Lower lobe of right lung (tissue), 2 donors: ENCODE data around the gene HBEGF. TPM values are rescaled to one million over a fixed set of nuclear protein-coding genes. Genes with fewer than 3 reads are reported as not detected.
A peak's percentile ranks its signal among the peaks of the same experiment; 100 is the strongest.
"Not testable (repeated sequence)": the region's sequence is repeated elsewhere in the genome, so short reads cannot be mapped to it uniquely, and the experiment has no call there.

Experiments used
- ATAC-seq, 2 donors: fragments of 200-7000 bp; cut with Tn5 transposase; one replicate each; pipeline ENCODE4 v1.9.1; 2020 to 2022; ENCODE audit warnings: mild to moderate bottlenecking in 2 of 2, moderate library complexity in 2 of 2
- DNase-seq: peaks from one replicate; pipeline ENCODE4 v3.0.0-alpha.2; 2020
- H3K27ac ChIP-seq: fragments of 200-600 bp; one replicate; pipeline ENCODE4 v1.8.0; 2022
- H3K27me3 ChIP-seq: fragments of 200-600 bp; one replicate; pipeline ENCODE4 v1.8.0; 2022; ENCODE audit warnings: low read depth
- H3K36me3 ChIP-seq: fragments of 200-600 bp; one replicate; pipeline ENCODE4 v1.8.0; 2022; ENCODE audit warnings: mild to moderate bottlenecking
- H3K4me1 ChIP-seq: fragments of 200-600 bp; one replicate; pipeline ENCODE4 v1.8.0; 2022
- H3K4me3 ChIP-seq: fragments of 200-600 bp; one replicate; pipeline ENCODE4 v1.8.0; 2022; ENCODE audit warnings: mild to moderate bottlenecking
- H3K9me3 ChIP-seq: fragments of 200-600 bp; one replicate; pipeline ENCODE4 v1.8.0; 2022
- intact Hi-C: fragments of 100-400 bp; cut with DNase I; formaldehyde crosslinking; loops from one replicate; pipeline ENCODE4 v1.11.0; 2022
- total RNA-seq: library from RNA; stranded (reverse); fragmentation: NEBNext Ultra II Directional; extraction: Animal tissue kit (Norgen Biotek cat#: 25700); gene quantifications from one replicate; pipeline ENCODE4 v1.2.1, GENCODE V29; 2021
- TF ChIP-seq, protein P1 (sequence below): fragments of 200-600 bp; IDR thresholded peaks from one replicate; pipeline ENCODE4 v1.8.0; 2022; ENCODE audit warnings: antibody characterized with exemption, mild to moderate bottlenecking
- donor health status: DM: no; HTN: yes; CAD: no; lungs with severe emphysema.

HBEGF gene
- total RNA-seq, 1 donor from 2014 or later, result 43.2 TPM

DNA sequence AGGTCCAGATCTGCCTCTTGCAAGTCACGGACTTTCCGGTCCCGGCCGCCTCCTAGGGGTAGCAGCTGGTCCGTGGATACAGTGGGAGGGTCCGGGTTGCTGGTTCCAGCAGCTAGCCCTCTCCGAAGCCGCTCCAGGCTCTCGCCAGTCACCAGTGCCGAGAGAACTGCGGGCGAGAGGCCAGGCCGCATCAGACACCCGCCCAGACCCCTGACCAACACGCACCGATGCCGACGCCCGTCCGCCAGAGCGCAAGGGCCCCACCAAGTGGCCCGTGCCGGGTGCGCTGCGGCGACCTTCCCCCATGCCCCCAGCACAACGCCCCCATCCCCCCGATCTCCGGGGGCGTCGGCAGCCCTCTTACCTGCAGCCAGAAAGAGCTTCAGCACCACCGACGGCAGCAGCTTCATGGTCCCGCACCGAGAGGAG lies 470 bp downstream of the HBEGF start:
- peak overlapping the region; percentile 77 for H3K27ac ChIP-seq
- intact Hi-C loops, result loop anchor here (5.0 kb wide), 1 partner anchor 104 kb away; no protein-coding TSS in a partner anchor
- H3K27me3 ChIP-seq, result no peaks in the 10 kb centered on the region
- TF ChIP-seq, protein P1, sequence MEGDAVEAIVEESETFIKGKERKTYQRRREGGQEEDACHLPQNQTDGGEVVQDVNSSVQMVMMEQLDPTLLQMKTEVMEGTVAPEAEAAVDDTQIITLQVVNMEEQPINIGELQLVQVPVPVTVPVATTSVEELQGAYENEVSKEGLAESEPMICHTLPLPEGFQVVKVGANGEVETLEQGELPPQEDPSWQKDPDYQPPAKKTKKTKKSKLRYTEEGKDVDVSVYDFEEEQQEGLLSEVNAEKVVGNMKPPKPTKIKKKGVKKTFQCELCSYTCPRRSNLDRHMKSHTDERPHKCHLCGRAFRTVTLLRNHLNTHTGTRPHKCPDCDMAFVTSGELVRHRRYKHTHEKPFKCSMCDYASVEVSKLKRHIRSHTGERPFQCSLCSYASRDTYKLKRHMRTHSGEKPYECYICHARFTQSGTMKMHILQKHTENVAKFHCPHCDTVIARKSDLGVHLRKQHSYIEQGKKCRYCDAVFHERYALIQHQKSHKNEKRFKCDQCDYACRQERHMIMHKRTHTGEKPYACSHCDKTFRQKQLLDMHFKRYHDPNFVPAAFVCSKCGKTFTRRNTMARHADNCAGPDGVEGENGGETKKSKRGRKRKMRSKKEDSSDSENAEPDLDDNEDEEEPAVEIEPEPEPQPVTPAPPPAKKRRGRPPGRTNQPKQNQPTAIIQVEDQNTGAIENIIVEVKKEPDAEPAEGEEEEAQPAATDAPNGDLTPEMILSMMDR, result peak; percentile 56
- H3K4me1 ChIP-seq, result peaks cover 63% of the 10 kb centered on the region
- ATAC-seq (peak; percentile 60 to 73), DNase-seq (peak; percentile 81)
- no peaks in the 10 kb centered on the region for H3K9me3 ChIP-seq
- no peaks in the 10 kb centered on the region for H3K36me3 ChIP-seq
- H3K4me3 ChIP-seq, result peak overlapping the region; percentile 79

DNA sequence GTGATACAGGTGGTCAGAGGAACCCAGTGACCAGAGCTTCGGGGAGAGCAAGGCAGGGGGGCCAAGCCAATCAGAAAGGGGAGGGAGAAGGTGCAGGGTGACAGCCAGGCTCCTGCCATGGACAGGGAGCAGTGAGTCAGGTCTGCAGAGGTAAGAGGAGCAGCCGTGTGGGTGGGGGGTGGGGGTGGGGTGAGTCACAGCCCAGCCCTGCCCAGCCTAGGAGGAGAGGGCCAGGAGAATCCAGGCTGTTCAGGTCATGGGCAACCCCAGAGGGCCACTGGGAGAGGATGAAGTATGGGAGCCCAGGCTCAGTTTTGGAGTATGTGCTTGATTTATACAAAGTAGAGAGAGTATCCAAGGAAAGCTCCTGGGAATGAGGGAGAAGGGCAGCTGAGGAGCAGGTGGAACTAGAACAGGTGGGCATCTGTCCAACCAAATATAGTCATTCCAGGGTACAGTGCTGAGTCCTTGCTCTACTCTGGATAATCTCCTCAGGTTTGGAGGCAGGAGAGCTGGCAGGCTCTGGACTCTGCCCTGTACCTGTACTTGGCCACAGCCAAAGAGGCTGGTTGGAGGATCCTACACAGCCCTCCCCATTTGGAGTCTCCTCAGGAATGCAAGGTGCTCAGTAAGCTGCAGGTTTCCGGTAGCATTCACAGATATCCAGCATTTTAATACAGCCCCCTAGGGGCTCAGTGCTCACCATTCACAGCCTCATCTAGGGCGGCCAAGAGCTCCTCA lies 1.6 kb downstream of the HBEGF start:
- no peak for DNase-seq
- Histone ChIP-seq H3K4me1 (peaks cover 74% of the 10 kb centered on the region), H3K4me3 (peak overlapping the region; percentile 79), H3K36me3 (no peaks in the 10 kb centered on the region), H3K27me3 (no peaks in the 10 kb centered on the region), H3K9me3 (no peaks in the 10 kb centered on the region), H3K27ac (peak overlapping the region; percentile 77)
- intact Hi-C loops, result loop anchor here (5.0 kb wide), 1 partner anchor 103 kb away; no protein-coding TSS in a partner anchor
- ATAC-seq, result peak; percentile 16 to 20
- TF ChIP-seq, protein P1, result no peak

DNA sequence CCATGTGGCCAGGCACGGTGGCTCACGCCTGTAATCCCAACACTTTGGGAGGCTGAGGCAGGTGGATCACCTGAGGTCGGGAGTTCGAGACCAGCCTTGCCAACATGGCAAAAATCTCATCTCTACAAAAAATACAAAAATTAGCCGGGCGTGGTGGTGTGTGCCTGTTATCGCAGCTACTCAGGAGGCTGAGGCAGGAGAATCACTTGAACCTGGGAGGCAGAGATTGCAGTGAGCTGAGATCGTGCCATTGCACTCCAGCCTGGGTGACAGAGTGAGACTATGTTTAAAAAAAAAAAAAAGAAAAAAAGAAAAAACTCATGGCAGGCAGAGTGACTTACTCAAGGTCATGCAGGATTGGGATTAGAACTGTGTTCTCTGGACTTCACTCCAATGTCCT lies 2.6 kb downstream of the HBEGF start:
- ATAC-seq, H3K27me3 ChIP-seq, H3K27ac ChIP-seq, intact Hi-C loops, H3K36me3 ChIP-seq, DNase-seq, H3K9me3 ChIP-seq: not testable (repeated sequence)
- H3K4me1 ChIP-seq, result peaks cover 82% of the 10 kb centered on the region
- H3K4me3 ChIP-seq, result peak overlapping the region; percentile 79

DNA sequence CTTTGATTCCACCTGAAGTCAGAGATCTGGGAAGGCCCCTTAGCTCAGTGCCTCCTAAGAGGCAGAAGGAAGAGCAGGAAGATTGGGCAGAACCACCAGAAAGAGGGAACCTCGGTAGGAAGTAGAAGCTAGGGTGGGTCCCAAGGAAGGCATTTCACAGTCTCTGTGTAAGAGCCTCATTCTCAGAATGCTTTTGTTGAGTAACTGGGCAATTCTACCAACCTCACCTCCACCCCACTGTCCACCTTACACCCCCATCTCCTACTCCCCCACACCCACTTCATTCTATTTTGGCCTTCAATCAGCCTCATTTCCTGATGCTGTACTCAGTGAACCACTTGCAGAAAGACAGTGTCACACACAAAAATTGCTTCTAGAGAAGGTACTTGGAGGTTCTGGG lies 3.5 kb downstream of the HBEGF start:
- intact Hi-C loops, result no loop called here
- DNase-seq (no peak), ATAC-seq (no peak)
- H3K4me3 ChIP-seq, result peak overlapping the region; percentile 79
- peaks cover 87% of the 10 kb centered on the region for H3K4me1 ChIP-seq
- H3K27ac ChIP-seq, result peak overlapping the region; percentile 43
- H3K9me3 ChIP-seq, result no peaks in the 10 kb centered on the region
- TF ChIP-seq, protein P1, result no peak
- H3K36me3 ChIP-seq, result peaks cover 8% of the 10 kb centered on the region
- H3K27me3 ChIP-seq, result no peaks in the 10 kb centered on the region

DNA sequence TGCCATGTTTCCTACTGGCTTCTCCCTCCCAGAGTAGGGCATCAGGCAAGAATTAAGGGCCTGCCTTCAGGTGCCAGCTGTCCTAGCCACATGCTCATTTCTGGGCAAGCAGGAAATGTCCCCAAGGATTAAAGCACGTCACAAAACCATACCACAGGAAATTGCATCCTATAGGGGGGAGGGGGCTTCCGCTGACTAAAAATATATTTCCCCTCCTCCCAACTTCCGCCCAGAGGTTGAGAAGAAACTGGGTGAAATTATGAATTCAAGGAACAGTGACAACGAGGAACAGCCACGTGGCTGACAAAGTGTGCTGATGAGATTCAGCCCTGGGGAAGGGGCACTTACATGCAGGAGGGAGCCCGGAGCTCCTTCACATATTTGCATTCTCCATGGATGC lies 4.1 kb downstream of the HBEGF start:
- peak in 1 of 2 donors; percentile 5 for ATAC-seq
- no peaks in the 10 kb centered on the region for H3K9me3 ChIP-seq
- H3K4me3 ChIP-seq, result peak overlapping the region; percentile 79
- intact Hi-C loops, result no loop called here
- H3K27ac ChIP-seq, result peak overlapping the region; percentile 43
- peaks cover 87% of the 10 kb centered on the region for H3K4me1 ChIP-seq
- peaks cover 14% of the 10 kb centered on the region for H3K36me3 ChIP-seq
- TF ChIP-seq, protein P1, result no peak
- no peak for DNase-seq
- no peaks in the 10 kb centered on the region for H3K27me3 ChIP-seq

DNA sequence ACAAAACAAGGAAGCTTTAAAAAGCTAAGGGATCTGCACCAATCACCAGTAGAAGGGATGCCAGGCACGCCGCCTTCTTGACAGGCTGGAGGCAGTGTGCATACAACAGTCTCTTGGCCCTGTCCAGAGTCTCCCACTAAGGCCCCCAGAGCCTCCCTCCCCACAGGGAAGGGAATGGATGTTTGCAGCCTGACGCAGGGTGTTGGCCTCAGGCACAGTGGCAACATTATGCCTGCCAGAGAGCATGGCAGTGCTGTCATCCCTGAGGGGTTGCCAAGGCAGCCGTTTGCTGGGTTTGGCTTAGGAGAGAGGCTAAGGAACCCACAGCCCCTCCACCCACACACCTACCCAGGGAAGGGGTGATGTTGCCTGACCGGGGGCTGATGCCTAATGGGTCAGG lies 4.8 kb downstream of the HBEGF start:
- Histone ChIP-seq H3K4me3 (no peak overlapping the region), H3K27ac (peak overlapping the region; percentile 34), H3K36me3 (peaks cover 17% of the 10 kb centered on the region), H3K4me1 (peaks cover 85% of the 10 kb centered on the region), H3K27me3 (no peaks in the 10 kb centered on the region), H3K9me3 (no peaks in the 10 kb centered on the region)
- DNase-seq, result no peak
- TF ChIP-seq, protein P1, result no peak
- no peak for ATAC-seq
- intact Hi-C loops, result no loop called here
